H9 (cell line): ENCODE measurements around the gene HACL1. TPM values are rescaled to one million over a fixed set of nuclear protein-coding genes. Genes with fewer than 3 reads are reported as not detected.

Experiments
- DNase-seq: peaks from one replicate; pipeline ENCODE4 v3.0.0-alpha.2; 2017
- H2AFZ ChIP-seq: one replicate; pipeline ENCODE4 v1.6.1; 2013; ENCODE audit warnings: mild to moderate bottlenecking, low read length, control low read depth, moderate library complexity
- H2AK5ac ChIP-seq: 2 replicates; pipeline ENCODE4 v1.6.1; 2013; ENCODE audit warnings: low read length, control low read depth, mixed read lengths; ENCODE audit not compliant: insufficient read length
- H2BK120ac ChIP-seq: one replicate; pipeline ENCODE4 v1.6.1; 2013; ENCODE audit warnings: low read depth, mild to moderate bottlenecking, low read length, control low read depth, inconsistent platforms; ENCODE audit not compliant: poor library complexity, severe bottlenecking
- H2BK12ac ChIP-seq: 2 replicates; pipeline ENCODE4 v1.6.1; 2013; ENCODE audit warnings: low read length, control low read depth, mixed read lengths, low read depth; ENCODE audit not compliant: insufficient read length
- H2BK15ac ChIP-seq: 2 replicates; pipeline ENCODE4 v1.6.1; 2013; ENCODE audit warnings: low read depth, low read length, control low read depth
- H2BK20ac ChIP-seq: one replicate; pipeline ENCODE4 v1.6.1; 2013; ENCODE audit warnings: low read depth, mild to moderate bottlenecking, low read length, control low read depth, inconsistent platforms; ENCODE audit not compliant: poor library complexity, severe bottlenecking
- H2BK5ac ChIP-seq: 2 replicates; pipeline ENCODE4 v1.6.1; 2013; ENCODE audit warnings: low read length, control low read depth, mixed read lengths; ENCODE audit not compliant: insufficient read length
- H3K14ac ChIP-seq: 2 replicates; pipeline ENCODE4 v1.6.1; 2013; ENCODE audit warnings: low read length, control low read depth; ENCODE audit not compliant: insufficient read depth
- H3K18ac ChIP-seq: 2 replicates; pipeline ENCODE4 v1.6.1; 2013; ENCODE audit warnings: low read depth, mild to moderate bottlenecking, mixed read lengths, low read length, control low read depth; ENCODE audit not compliant: insufficient read length
- H3K23ac ChIP-seq: 2 replicates; pipeline ENCODE4 v1.6.1; 2013; ENCODE audit warnings: low read length, control low read depth, mixed read lengths, low read depth; ENCODE audit not compliant: insufficient read length
- H3K23me2 ChIP-seq: 2 replicates; pipeline ENCODE4 v1.6.1; 2013; ENCODE audit warnings: low read depth, mild to moderate bottlenecking, mixed read lengths, low read length, control low read depth; ENCODE audit not compliant: insufficient read length, poor library complexity, severe bottlenecking
- H3K27ac ChIP-seq: 2 replicates; pipeline ENCODE4 v1.5.1; 2013; ENCODE audit warnings: low read length, control low read depth, mixed read lengths, low read depth; ENCODE audit not compliant: insufficient read length
- H3K27me3 ChIP-seq: 2 replicates; pipeline ENCODE4 v1.6.1; 2013; ENCODE audit warnings: low read length, control low read depth, inconsistent platforms; ENCODE audit not compliant: insufficient read depth
- H3K4ac ChIP-seq: 2 replicates; pipeline ENCODE4 v1.6.1; 2013; ENCODE audit warnings: low read depth, mild to moderate bottlenecking, control low read depth, inconsistent platforms, low read length, moderate library complexity
- H3K4me1 ChIP-seq: 2 replicates; pipeline ENCODE4 v1.6.1; 2013; ENCODE audit warnings: low read length, control low read depth, inconsistent platforms; ENCODE audit not compliant: insufficient read depth
- H3K4me2 ChIP-seq: 2 replicates; pipeline ENCODE4 v1.6.1; 2013; ENCODE audit warnings: low read length, control low read depth, mixed read lengths; ENCODE audit not compliant: insufficient read length, insufficient read depth
- H3K56ac ChIP-seq: 2 replicates; pipeline ENCODE4 v1.6.1; 2013; ENCODE audit warnings: low read depth, mild to moderate bottlenecking, mixed read lengths, low read length, control low read depth; ENCODE audit not compliant: insufficient read length
- H3K79me1 ChIP-seq: 2 replicates; pipeline ENCODE4 v1.6.1; 2013; ENCODE audit warnings: low read depth, mild to moderate bottlenecking, moderate library complexity, low read length, control low read depth, inconsistent platforms; ENCODE audit not compliant: insufficient read depth, poor library complexity, severe bottlenecking
- H3K79me2 ChIP-seq: 2 replicates; pipeline ENCODE4 v1.6.1; 2013; ENCODE audit warnings: low read length, control low read depth, inconsistent platforms; ENCODE audit not compliant: insufficient read depth
- H3K9ac ChIP-seq: 2 replicates; pipeline ENCODE4 v1.6.1; 2013; ENCODE audit warnings: low read length, control low read depth, mixed read lengths; ENCODE audit not compliant: insufficient read length; ENCODE audit errors: extremely low read depth
- H3K9me3 ChIP-seq: one replicate; pipeline ENCODE4 v1.6.1; 2013; ENCODE audit warnings: low read depth, low read length, inconsistent platforms; ENCODE audit not compliant: control insufficient read depth
- H3T11ph ChIP-seq: one replicate; pipeline ENCODE4 v1.6.1; 2013; ENCODE audit warnings: mild to moderate bottlenecking, low read length, control low read depth, inconsistent platforms
- H4K20me1 ChIP-seq: one replicate; pipeline ENCODE4 v1.6.1; 2013; ENCODE audit not compliant: control insufficient read depth, insufficient read length, insufficient read depth
- H4K5ac ChIP-seq: 2 replicates; pipeline ENCODE4 v1.6.1; 2013; ENCODE audit warnings: low read depth, mild to moderate bottlenecking, mixed read lengths, low read length, control low read depth; ENCODE audit not compliant: insufficient read length
- H4K8ac ChIP-seq: replicated peaks from 2 replicates; pipeline ENCODE4 v1.6.1; 2013; ENCODE audit warnings: low read length, control low read depth, mixed read lengths, low read depth; ENCODE audit not compliant: insufficient read length
- H4K91ac ChIP-seq: 2 replicates; pipeline ENCODE4 v1.6.1; 2013; ENCODE audit warnings: low read depth, mild to moderate bottlenecking, moderate library complexity, mixed read lengths, low read length, control low read depth; ENCODE audit not compliant: insufficient read length
- H3K27ac Mint-ChIP-seq, 3 experiments: 2 replicates in 2 of 3; 3 replicates in 1 of 3; pipeline ENCODE4 v1.8.0; 2020 to 2021; ENCODE audit warnings: mixed read lengths in 3 of 3, mild to moderate bottlenecking in 1 of 3, moderate library complexity in 1 of 3
- H3K27me3 Mint-ChIP-seq: 2 replicates; pipeline ENCODE4 v1.8.0; 2021; ENCODE audit warnings: low read depth, mild to moderate bottlenecking, moderate library complexity, mixed read lengths
- H3K36me3 Mint-ChIP-seq, 3 experiments: 2 replicates in 2 of 3; 3 replicates in 1 of 3; pipeline ENCODE4 v1.8.0; 2020 to 2021; ENCODE audit warnings: low read depth in 3 of 3, mixed read lengths in 3 of 3; ENCODE audit not compliant: insufficient read depth in 1 of 3
- H3K4me1 Mint-ChIP-seq, 2 experiments: 2 replicates each; pipeline ENCODE4 v1.8.0; 2020; ENCODE audit warnings: mixed read lengths in 2 of 2
- H3K4me3 Mint-ChIP-seq, 2 experiments: 2 replicates in 1 of 2; 3 replicates in 1 of 2; pipeline ENCODE4 v1.8.0; 2020 to 2021; ENCODE audit warnings: mild to moderate bottlenecking in 2 of 2, mixed read lengths in 2 of 2, moderate library complexity in 1 of 2
- H3K9me3 Mint-ChIP-seq, 2 experiments: 2 replicates in 1 of 2; 3 replicates in 1 of 2; pipeline ENCODE4 v1.8.0; 2020; ENCODE audit warnings: mild to moderate bottlenecking in 2 of 2, mixed read lengths in 2 of 2, moderate library complexity in 1 of 2
- WGBS: extraction: QIAGEN DNeasy Blood & Tissue Kit; methylation state at CpG from one replicate; pipeline ENCODE4 v1.1.7; 2013; ENCODE audit warnings: missing lambda C conversion rate, low lambda C conversion rate, mixed read lengths; ENCODE audit not compliant: insufficient read length; ENCODE audit errors: extremely low coverage; 5-methylcytosine and 5-hydroxymethylcytosine counted together
- total RNA-seq: library from RNA; stranded (reverse); gene quantifications from 2 replicates; pipeline ENCODE4 v1.2.1, GENCODE V29; 2021
- TF ChIP-seq, protein P1 (sequence below): fragments of 200-600 bp; sonication (generic); conservative IDR thresholded peaks from 3 replicates; pipeline ENCODE4 v1.8.0; 2021; ENCODE audit warnings: antibody characterized with exemption, mild to moderate bottlenecking

The HACL1 gene
- total RNA-seq, 1 experiment from 2014 or later, result 52.6 TPM

DNA sequence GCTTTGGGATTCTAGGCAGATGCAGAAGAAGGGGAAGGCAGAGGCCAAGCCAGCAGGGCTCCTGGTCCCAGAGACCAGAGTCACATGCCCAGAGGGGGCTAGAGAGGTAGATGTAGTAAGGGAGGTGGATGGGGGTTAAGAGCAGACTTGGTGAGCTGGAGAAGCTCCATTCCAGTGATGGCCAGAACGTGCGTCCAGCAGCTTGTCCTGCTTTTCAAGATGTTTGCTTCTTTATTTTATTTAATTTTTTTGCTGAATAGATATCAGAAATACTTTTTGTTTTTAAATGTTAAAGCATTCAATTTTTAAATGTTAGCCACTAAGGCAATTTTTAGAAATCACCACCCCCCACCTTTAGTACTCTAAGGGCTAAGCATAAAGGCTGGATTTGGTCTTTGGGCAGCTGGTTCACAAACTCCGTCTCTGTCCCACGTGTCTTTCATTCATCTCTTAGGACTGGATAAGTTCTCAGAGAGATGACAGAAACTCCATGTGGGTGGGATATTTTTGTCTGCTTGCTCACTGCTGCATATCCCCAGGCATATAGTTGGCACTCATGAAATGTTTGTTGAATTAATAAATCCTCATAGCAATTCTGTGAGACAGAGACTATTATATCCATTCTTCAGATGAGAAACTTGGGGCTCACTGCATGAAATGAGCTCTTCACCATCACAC is 86.6 kb downstream of the HACL1 start:
- no CpG with 5 or more reads among the region's 4 CpGs for WGBS
- Histone ChIP-seq H2BK20ac (no peak overlapping the region), H3K23ac (no peak overlapping the region), H3T11ph (no peak overlapping the region), H2AFZ (no peak overlapping the region), H3K18ac (no peak overlapping the region), H2BK15ac (no peak overlapping the region), H2BK5ac (no peak overlapping the region), H3K27me3 (no peaks in the 10 kb centered on the region), H4K91ac (no peak overlapping the region), H3K56ac (no peak overlapping the region), H3K9ac (no peak overlapping the region), H2AK5ac (no peak overlapping the region), H3K27ac (no peak overlapping the region), H3K9me3 (no peaks in the 10 kb centered on the region), H2BK120ac (no peak overlapping the region), H4K8ac (no peak overlapping the region), H3K79me2 (no peaks in the 10 kb centered on the region), H3K4me2 (no peak overlapping the region), H4K5ac (no peak overlapping the region), H3K4me1 (no peaks in the 10 kb centered on the region), H3K4ac (no peak overlapping the region), H3K14ac (no peak overlapping the region), H4K20me1 (no peaks in the 10 kb centered on the region), H2BK12ac (no peak overlapping the region), H3K23me2 (no peaks in the 10 kb centered on the region), H3K79me1 (no peaks in the 10 kb centered on the region)
- TF ChIP-seq, protein P1, sequence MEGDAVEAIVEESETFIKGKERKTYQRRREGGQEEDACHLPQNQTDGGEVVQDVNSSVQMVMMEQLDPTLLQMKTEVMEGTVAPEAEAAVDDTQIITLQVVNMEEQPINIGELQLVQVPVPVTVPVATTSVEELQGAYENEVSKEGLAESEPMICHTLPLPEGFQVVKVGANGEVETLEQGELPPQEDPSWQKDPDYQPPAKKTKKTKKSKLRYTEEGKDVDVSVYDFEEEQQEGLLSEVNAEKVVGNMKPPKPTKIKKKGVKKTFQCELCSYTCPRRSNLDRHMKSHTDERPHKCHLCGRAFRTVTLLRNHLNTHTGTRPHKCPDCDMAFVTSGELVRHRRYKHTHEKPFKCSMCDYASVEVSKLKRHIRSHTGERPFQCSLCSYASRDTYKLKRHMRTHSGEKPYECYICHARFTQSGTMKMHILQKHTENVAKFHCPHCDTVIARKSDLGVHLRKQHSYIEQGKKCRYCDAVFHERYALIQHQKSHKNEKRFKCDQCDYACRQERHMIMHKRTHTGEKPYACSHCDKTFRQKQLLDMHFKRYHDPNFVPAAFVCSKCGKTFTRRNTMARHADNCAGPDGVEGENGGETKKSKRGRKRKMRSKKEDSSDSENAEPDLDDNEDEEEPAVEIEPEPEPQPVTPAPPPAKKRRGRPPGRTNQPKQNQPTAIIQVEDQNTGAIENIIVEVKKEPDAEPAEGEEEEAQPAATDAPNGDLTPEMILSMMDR, result no peak
- Mint-ChIP-seq H3K4me3 (no peak overlapping the region), H3K4me1 (peaks cover 5 to 7% of the 10 kb centered on the region in 2 experiments), H3K36me3 (no peaks in the 10 kb centered on the region), H3K27ac (no peak overlapping the region), H3K27me3 (peaks cover under 1% of the 10 kb centered on the region; the same call in 1 of the 2 replicates), H3K9me3 (no peaks in the 10 kb centered on the region)
- DNase-seq, result no peak
